NCI-H526 treated with DMSO at 0.1 percent for 48 hours (cell line): ENCODE results near the gene RBFOX2.

ENCODE experiments used
- DNase-seq: peaks from one replicate; lab custom pipeline; 2025; lab: John Stamatoyannopoulos, UW

Gene RBFOX2

GRCh38 chr22:35697142-35697541 is 331.5 kb downstream of the RBFOX2 start:
- DNase-seq, result no peak

- DNase-seq, result no peak
These were observed 333.4 kb downstream of the RBFOX2 start for GRCh38 chr22:35695202-35695601.

GRCh38 chr22:35690001-35690400 is 338.6 kb downstream of the RBFOX2 start:
- no peak for DNase-seq

- no peak for DNase-seq
These were observed 339.5 kb downstream of the RBFOX2 start for GRCh38 chr22:35688913-35689675.
